ENCODE measurements around the gene ARHGAP6. TPM values are rescaled to one million over a fixed set of nuclear protein-coding genes. Genes with fewer than 3 reads are reported as not detected.

Gene ARHGAP6
- total RNA-seq, 4 donors from 2014 or later, result 2.1 to 30.5 (median 4.9) TPM

GRCh38 chrX:11577603-11578002 is 88.1 kb downstream of the ARHGAP6 start:
- no peaks in the 10 kb centered on the region for H3K27me3 ChIP-seq
- H3K36me3 ChIP-seq, result no peaks in the 10 kb centered on the region
- TF ChIP-seq POLR2A (IDR thresholded peaks at IDR 0.05) (no peak), CTCF (IDR thresholded peaks at IDR 0.05) (no peak)
- H3K4me3 ChIP-seq, result no peak overlapping the region
- H3K4me1 ChIP-seq, result no peaks in the 10 kb centered on the region
- no peak overlapping the region for H3K27ac ChIP-seq
- no peaks in the 10 kb centered on the region for H3K9me3 ChIP-seq
- DNase-seq, result no peak

- H3K9me3 ChIP-seq, result no peaks in the 10 kb centered on the region
- DNase-seq, result no peak
- no peak overlapping the region for H3K4me3 ChIP-seq
- H3K4me1 ChIP-seq, result no peaks in the 10 kb centered on the region
- H3K27me3 ChIP-seq, result no peaks in the 10 kb centered on the region
- no peak for TF ChIP-seq CTCF (IDR thresholded peaks at IDR 0.05)
- no peak for TF ChIP-seq POLR2A (IDR thresholded peaks at IDR 0.05)
- no peaks in the 10 kb centered on the region for H3K36me3 ChIP-seq
- H3K27ac ChIP-seq, result no peak overlapping the region
Measured at GRCh38 chrX:11575332-11575731, 90.4 kb downstream of the ARHGAP6 start.

GRCh38 chrX:11567528-11568220 is 98.0 kb downstream of the ARHGAP6 start:
- no peak for DNase-seq
- TF ChIP-seq CTCF (IDR thresholded peaks at IDR 0.05) (no peak), POLR2A (IDR thresholded peaks at IDR 0.05) (no peak)
- no peaks in the 10 kb centered on the region for H3K4me1 ChIP-seq

GRCh38 chrX:11566789-11567188 is 98.9 kb downstream of the ARHGAP6 start:
- H3K4me1 ChIP-seq, result no peaks in the 10 kb centered on the region
- TF ChIP-seq POLR2A (IDR thresholded peaks at IDR 0.05), result no peak
- TF ChIP-seq CTCF (IDR thresholded peaks at IDR 0.05), result no peak
- H3K36me3 ChIP-seq, result no peaks in the 10 kb centered on the region
- no peak overlapping the region for H3K27ac ChIP-seq
- DNase-seq, result no peak
- no peaks in the 10 kb centered on the region for H3K9me3 ChIP-seq
- H3K27me3 ChIP-seq, result no peaks in the 10 kb centered on the region
- H3K4me3 ChIP-seq, result no peak overlapping the region

More at GRCh38 chrX:11567528-11568220, 98.0 kb downstream of the ARHGAP6 start:
- no peak overlapping the region for H3K4me3 ChIP-seq
- H3K27ac ChIP-seq, result no peak overlapping the region
- H3K27me3 ChIP-seq, result no peaks in the 10 kb centered on the region
- H3K36me3 ChIP-seq, result no peaks in the 10 kb centered on the region
- no peaks in the 10 kb centered on the region for H3K9me3 ChIP-seq

GRCh38 chrX:11566173-11566572 is 99.5 kb downstream of the ARHGAP6 start:
- H3K4me1 ChIP-seq, result no peaks in the 10 kb centered on the region
- H3K4me3 ChIP-seq, result no peak overlapping the region
- DNase-seq, result no peak
- H3K27me3 ChIP-seq, result no peaks in the 10 kb centered on the region
- H3K27ac ChIP-seq, result no peak overlapping the region
- H3K9me3 ChIP-seq, result no peaks in the 10 kb centered on the region
- H3K36me3 ChIP-seq, result no peaks in the 10 kb centered on the region
- TF ChIP-seq POLR2A (IDR thresholded peaks at IDR 0.05) (no peak), CTCF (IDR thresholded peaks at IDR 0.05) (no peak)

All from Peyer's patch (tissue), 4 donors.